ENCODE data around the gene UCP1. TPM values are rescaled to one million over a fixed set of nuclear protein-coding genes. Genes with fewer than 3 reads are reported as not detected.

Gene UCP1
- total RNA-seq, 1 donor, result not detected

- no peak overlapping the region for H3K4me3 ChIP-seq (ENCODE audit: low read depth, low read length)
- TF ChIP-seq CTCF (IDR thresholded peaks at IDR 0.05; ENCODE audit: insufficient read depth, low read depth, low read length), result no peak
- no peak for DNase-seq (ENCODE audit: low read depth)
Measured at GRCh38 chr4:140581078-140581477, 12.3 kb upstream of the UCP1 start.

- TF ChIP-seq CTCF (IDR thresholded peaks at IDR 0.05; ENCODE audit: insufficient read depth, low read depth, low read length), result no peak
- DNase-seq (ENCODE audit: low read depth), result no peak
- no peak overlapping the region for H3K4me3 ChIP-seq (ENCODE audit: low read depth, low read length)
Measured at GRCh38 chr4:140579278-140579677, 10.5 kb upstream of the UCP1 start.

- no peak for DNase-seq (ENCODE audit: low read depth)
- no peak overlapping the region for H3K4me3 ChIP-seq (ENCODE audit: low read depth, low read length)
- no peak for TF ChIP-seq CTCF (IDR thresholded peaks at IDR 0.05; ENCODE audit: insufficient read depth, low read depth, low read length)
Measured at GRCh38 chr4:140575489-140575888, 6.7 kb upstream of the UCP1 start.

GRCh38 chr4:140571620-140572019 lies 2.9 kb upstream of the UCP1 start:
- no peak overlapping the region for H3K4me3 ChIP-seq (ENCODE audit: low read depth, low read length)
- no peak for TF ChIP-seq CTCF (IDR thresholded peaks at IDR 0.05; ENCODE audit: insufficient read depth, low read depth, low read length)
- no peak for DNase-seq (ENCODE audit: low read depth)

GRCh38 chr4:140569307-140569638 lies 512 bp upstream of the UCP1 start:
- no peak overlapping the region for H3K4me3 ChIP-seq (ENCODE audit: low read depth, low read length)
- TF ChIP-seq CTCF (IDR thresholded peaks at IDR 0.05; ENCODE audit: insufficient read depth, low read depth, low read length), result no peak
- no peak for DNase-seq (ENCODE audit: low read depth)

GRCh38 chr4:140559696-140560095 lies 9.1 kb downstream of the UCP1 start:
- no peak for TF ChIP-seq CTCF (IDR thresholded peaks at IDR 0.05; ENCODE audit: insufficient read depth, low read depth, low read length)
- H3K4me3 ChIP-seq (ENCODE audit: low read depth, low read length), result no peak overlapping the region
- DNase-seq (ENCODE audit: low read depth), result no peak

GRCh38 chr4:140557831-140558435 lies 10.8 kb downstream of the UCP1 start:
- no peak for DNase-seq (ENCODE audit: low read depth)

More at GRCh38 chr4:140557831-140558435, 10.8 kb downstream of the UCP1 start:
- TF ChIP-seq CTCF (IDR thresholded peaks at IDR 0.05; ENCODE audit: insufficient read depth, low read depth, low read length), result no peak
- no peak overlapping the region for H3K4me3 ChIP-seq (ENCODE audit: low read depth, low read length)

All from fibroblast of villous mesenchyme (primary cell).